ENCODE data around the gene ETV3L.
A peak's percentile ranks its signal among the peaks of the same experiment; 100 is the strongest.

Gene ETV3L

DNA sequence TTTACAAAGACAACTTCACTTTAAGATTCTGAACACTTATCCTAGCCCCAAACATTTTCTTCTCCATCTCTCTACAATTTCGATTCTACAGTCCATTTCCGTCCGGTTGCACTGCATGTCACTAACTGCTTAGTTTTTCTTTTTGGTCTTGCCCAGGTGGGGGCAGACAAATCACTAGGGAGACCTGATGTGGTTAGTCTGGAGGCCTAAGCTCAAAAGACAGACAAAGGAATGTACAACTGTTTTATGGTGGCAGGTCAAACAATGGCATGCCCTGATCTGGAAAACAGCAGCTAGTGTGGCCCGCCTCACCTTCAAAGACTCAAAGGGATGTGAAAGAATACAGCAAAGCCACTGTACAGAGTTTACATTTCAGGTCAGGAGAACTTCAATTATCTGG is 34.8 kb upstream of the ETV3L start:
- in situ Hi-C loops (cut with HindIII; ENCODE audit: low pct_ligation_motif_present, low pct_unique_long_range_greater_than_20kb, low sequenced_read_pairs) = no loop called here
- DNase-seq = no peak

DNA sequence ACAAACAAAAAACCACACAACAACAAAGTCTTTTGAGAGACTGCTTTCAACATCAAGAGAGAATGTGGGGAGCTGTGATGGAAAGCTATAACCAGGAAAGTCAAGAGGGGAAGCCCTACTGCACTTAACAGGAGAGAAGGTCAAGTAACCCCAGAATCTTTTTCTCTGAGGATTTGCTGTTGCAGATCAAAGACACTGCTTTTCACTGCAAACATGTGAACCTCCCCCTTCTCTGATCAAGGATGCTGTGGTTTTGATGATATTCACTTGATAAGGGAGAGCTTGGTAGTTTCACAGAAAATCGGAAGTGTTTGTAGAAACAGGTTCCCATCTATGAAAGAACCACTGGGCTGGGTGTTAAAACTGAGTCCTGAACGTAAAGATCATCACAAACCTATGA is 33.8 kb upstream of the ETV3L start:
- in situ Hi-C loops (cut with HindIII; ENCODE audit: low pct_ligation_motif_present, low pct_unique_long_range_greater_than_20kb, low sequenced_read_pairs) = no loop called here
- no peak for DNase-seq

DNA sequence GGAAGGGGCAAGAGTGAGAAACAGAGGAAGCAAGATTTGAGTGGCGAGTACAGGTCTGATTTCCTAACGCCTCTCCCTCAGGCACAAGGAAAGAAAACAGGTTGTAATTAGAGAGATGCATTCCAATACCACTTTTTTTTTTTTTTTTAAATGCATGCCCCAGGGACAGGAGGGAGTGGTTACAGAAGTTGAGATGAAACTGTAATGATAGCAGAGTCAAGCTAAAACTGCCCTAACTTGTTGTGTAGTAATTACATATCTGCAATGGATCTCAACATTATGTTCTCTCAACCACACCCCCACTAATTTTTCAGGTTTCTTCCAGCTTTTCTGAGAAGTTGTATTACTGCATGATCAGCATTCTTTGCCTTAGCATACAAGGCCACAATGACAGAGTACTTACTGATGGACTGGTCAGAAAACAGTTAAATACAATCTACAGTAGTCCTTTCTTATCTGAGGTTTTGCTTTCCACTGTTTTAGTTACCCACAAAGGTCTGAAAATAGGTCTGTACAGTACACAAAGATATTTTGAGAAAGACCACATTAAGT is 33.1 kb upstream of the ETV3L start:
- in situ Hi-C loops (cut with HindIII; ENCODE audit: low pct_ligation_motif_present, low pct_unique_long_range_greater_than_20kb, low sequenced_read_pairs) = no loop called here
- no peak for DNase-seq

DNA sequence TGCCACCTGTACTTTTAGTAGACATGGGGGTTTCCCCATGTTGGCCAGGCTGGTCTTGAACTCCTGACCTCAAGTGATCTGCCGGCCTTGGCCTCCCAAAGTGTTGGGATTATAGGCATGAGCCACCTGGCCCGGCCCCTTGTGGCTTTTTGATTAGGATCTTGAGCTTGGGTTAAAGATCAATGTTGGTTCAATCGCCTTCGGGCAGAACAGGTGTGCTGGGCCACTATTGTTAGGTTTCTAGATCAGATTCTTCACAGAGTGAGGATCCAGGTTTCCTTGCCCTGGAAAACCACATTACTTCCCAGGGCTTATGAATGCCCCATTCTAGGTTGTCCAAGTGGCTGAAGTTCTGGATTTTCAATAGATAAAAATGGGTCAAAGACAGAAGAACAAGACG is 32.5 kb upstream of the ETV3L start:
- no peak for DNase-seq
- in situ Hi-C loops (cut with HindIII; ENCODE audit: low pct_ligation_motif_present, low pct_unique_long_range_greater_than_20kb, low sequenced_read_pairs) = no loop called here

DNA sequence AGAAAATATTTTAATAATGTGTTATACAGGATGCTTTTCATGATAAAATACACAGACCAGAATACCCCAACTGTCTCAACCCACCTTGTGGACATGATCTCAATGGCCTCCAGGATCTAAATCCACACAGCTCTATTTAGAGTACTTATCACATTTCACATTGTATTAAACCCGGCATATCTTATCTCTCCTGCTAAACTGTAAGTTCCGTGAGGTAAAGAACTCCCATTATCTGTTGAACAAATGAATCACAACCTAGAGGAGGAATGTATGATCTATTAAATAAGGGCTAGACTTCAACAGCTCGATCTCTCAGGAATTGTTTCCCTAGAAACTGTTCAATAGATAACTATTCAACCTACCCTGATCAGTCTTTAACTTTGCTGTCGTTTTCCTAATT is 31.7 kb upstream of the ETV3L start:
- in situ Hi-C loops (cut with HindIII; ENCODE audit: low pct_ligation_motif_present, low pct_unique_long_range_greater_than_20kb, low sequenced_read_pairs) = no loop called here
- no peak for DNase-seq

DNA sequence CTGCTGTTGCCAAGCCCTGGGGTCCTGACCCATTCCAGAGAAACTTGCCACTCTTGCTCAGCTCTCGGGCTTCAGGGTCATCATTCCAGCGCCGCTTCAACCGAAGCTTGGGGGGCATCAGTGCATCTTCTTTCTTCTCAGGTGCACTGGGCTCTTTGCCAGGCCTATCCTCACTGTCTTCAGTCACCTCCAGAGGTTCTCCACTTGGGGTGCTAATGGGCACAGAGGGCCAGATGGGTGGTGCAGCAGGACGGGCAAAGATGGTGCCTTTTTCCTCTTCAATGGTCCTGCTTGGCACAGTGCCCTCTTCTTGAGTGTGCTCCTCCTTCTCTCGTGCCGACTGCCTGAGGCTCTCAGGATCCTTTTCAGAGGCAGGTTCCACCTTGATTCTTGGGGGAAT is 25.2 kb upstream of the ETV3L start:
- in situ Hi-C loops (cut with HindIII; ENCODE audit: low pct_ligation_motif_present, low pct_unique_long_range_greater_than_20kb, low sequenced_read_pairs) = no loop called here
- DNase-seq = peak; percentile 11

DNA sequence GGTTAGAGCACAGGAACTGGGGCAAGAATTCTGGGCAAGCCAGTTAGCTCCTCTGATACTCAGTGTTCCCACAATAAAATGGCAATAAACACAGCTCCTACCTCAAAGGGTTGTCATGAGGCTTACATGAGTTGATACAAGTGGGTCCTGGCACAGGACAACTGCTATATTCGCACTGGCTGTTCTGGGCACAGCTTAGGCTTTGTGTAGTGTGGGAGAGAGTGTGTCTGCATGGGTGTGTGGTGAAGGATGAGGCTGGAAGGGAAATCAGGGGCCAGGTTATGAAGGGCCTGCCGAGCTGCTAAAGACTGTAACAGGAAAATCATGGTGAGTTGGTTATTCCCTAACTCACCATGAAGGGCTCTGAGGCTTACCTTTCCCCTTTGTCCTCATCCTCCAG is 19.8 kb upstream of the ETV3L start:
- in situ Hi-C loops (cut with HindIII; ENCODE audit: low pct_ligation_motif_present, low pct_unique_long_range_greater_than_20kb, low sequenced_read_pairs) = no loop called here
- no peak for DNase-seq

DNA sequence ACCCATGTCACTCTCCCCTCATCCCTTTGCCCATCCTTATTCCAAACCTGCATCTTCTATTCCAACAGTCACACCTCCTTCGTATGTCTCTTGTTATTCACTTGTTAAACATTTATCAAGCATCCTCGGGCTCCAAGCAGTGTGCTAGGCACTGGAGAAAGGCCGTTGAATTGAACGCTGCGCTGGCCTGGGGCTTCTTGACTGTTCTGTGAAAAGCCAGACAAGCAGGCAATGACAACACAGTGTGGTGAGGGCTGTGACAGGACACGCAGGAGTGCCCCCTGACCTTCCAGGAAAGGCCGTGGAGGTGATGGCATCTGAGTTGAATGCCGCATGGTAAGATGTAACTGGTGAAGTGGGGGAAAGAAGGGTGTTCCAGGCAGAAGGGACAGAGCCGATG is 19.4 kb upstream of the ETV3L start:
- in situ Hi-C loops (cut with HindIII; ENCODE audit: low pct_ligation_motif_present, low pct_unique_long_range_greater_than_20kb, low sequenced_read_pairs) = no loop called here
- DNase-seq = no peak

DNA sequence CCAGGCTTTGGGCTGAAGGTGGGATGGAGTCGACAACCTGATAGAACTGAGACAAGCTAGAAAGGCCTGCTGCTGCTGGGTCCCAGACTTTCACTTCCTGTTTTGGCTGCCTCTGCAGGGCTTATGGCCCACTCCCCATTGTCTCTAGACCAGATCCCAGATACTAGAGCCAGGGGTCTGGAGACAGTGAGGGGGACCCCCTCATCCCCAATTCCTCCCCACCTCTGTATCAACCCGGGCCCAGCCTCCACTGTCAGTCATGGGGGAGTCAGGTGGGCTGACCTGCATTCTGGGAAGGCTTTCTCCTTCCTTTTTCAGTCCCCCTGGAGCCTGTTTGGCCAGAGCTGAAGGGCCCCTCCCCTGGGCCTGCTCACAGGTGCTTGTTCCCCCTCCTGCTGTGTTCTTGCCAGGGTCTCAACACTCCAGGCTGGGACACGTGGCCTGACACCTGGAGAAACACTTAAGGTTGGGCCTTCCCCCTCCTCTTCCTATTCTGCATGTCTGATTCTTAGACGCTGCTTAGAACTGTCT is 18.0 kb upstream of the ETV3L start:
- no peak for DNase-seq
- in situ Hi-C loops (cut with HindIII; ENCODE audit: low pct_ligation_motif_present, low pct_unique_long_range_greater_than_20kb, low sequenced_read_pairs) = no loop called here

DNA sequence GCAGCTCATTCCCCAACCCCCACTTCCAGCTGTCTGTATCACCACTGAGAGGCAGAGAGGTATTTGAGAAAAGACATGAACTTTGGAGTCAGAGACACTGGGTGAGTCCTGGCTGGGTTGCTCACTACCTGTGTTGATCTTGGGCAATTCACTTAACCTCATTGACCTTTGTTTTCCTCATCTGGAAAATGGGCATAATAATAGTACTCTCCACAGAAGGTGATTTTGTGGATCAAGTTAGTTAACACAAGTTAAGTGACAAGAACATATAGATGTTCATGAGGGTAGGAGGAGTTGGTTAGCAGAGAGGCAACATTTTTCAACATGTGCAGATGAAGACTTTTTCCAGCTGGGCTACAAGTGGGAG is 17.1 kb upstream of the ETV3L start:
- no peak for DNase-seq
- in situ Hi-C loops (cut with HindIII; ENCODE audit: low pct_ligation_motif_present, low pct_unique_long_range_greater_than_20kb, low sequenced_read_pairs) = no loop called here

DNA sequence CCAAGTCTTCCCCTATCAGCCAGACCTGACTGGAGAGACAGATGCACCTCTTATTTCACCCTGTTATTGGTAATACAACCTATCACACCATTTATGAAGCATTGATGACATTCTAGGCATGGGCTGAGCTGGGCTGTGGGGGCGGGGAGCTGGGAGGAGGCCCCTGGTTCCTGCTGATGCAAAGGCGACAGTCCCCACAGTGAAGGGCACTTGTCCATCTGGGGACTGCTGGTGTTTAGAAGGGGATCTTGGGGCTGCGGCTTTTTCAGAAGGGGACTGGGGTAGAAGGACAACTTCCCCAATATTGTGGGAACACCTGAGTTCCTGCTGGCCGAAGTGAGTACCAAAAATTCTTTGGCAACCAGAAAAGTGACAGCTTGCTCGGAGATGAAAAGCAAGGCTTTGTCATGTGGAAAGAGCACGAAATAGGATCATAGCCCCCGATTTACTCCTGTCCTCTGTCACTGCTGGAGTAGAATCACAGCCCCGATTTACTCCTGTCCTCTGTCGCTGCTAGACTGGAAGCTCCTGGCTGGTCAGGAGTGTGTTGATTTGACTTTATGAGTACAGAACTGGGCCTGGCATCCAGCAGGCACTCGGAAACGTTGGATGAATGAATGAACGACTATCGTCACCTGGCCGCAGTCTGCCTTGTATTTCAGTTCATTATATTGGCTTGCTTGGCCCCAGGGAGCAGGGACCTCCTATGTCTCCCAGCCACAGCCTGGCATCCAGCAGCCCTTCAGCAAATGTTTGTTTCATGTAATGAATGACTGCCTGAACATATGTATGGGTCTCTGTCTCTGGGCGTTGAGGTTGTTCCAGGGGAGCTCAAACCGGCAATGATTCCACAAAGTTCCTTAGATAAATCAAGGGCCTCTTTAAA is 16.5 kb upstream of the ETV3L start:
- in situ Hi-C loops (cut with HindIII; ENCODE audit: low pct_ligation_motif_present, low pct_unique_long_range_greater_than_20kb, low sequenced_read_pairs) = no loop called here
- no peak for DNase-seq

DNA sequence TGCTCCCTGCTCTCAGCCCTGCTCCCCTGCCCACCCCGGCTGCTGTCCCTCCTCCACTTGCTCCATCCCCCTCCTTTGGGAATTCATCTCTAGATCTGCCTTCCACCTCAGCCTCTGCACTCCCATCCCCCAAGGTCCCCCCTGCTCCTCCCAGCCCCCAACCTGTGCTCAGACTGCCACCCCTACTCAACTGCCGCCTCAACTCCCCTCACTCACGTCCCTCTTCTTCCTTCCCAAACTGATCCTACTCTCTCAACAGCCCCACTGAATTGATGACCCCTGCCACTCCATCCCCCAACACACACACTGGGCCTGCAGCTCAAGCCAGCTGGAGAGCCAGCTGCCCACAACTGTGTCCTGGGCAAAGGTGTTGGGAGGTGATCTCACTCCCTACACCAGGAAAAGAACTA is 15.8 kb upstream of the ETV3L start:
- DNase-seq = no peak
- in situ Hi-C loops (cut with HindIII; ENCODE audit: low pct_ligation_motif_present, low pct_unique_long_range_greater_than_20kb, low sequenced_read_pairs) = no loop called here

DNA sequence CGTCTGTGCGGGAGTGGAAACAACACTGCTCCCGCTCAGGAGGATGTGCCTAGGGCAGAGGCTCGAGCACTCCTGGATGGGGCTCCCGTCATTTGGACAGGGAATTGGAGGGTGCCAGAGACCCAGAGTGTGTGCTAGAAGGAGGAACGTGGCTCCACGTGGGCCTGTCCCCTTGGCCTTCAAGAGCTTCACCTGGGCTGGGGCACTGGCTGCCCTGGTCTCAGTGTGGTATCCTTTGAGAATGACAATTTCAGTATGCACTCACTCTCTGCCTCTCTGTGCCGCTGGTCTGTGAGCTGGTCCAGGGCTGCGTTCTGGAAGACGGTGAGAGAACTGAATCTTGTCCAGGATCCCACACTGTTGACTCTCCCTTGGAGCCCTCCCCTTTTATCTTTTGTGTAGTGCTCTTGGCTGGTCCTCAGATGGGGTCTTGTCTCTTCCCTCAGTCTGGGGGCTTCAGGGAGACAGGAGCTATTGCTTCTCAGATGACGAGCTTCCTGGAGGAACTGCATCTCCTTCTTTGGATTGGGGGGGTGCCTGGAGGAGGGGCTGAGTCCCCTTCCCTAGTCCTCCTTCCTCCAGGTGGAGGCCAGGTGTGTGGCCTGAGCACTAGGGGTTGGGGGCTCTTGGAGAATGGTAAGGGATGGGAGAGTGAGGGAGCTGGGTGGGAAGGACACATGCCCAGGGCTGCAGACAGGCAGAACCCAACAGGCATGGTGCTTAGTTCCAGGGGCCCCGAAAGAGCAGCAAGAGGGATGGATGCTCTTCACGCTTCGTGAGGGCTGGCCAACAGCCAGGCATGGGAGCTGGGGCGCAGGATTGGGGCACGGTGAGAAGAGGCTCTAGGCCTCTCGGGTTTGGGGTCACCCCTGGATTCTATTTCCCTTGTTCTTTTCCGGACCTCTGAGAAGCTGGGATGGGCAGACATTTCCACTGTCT is 14.8 kb upstream of the ETV3L start:
- in situ Hi-C loops (cut with HindIII; ENCODE audit: low pct_ligation_motif_present, low pct_unique_long_range_greater_than_20kb, low sequenced_read_pairs) = no loop called here

DNA sequence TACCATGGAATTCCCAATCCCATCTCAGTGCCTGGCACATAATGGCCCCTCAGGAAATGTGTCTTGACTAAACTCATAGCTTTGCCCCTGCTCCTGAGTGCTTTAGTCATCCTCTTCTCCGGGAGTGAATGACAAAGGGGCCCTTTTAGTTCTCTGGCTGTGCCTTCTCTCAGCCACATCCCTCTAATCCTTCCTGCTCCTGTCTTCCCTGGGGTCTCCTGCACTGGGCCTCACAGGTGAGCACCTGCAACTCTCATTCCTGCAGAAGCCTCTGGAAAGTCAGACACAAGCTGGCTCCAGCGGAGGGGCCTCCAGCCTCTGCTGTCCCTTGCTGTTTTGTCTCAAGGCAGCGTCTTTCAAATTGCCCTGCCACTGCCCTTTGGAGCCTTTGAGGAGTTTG is 14.0 kb upstream of the ETV3L start:
- no peak for DNase-seq

More for the DNA sequence above, 14.8 kb upstream of the ETV3L start:
- no peak for DNase-seq

DNA sequence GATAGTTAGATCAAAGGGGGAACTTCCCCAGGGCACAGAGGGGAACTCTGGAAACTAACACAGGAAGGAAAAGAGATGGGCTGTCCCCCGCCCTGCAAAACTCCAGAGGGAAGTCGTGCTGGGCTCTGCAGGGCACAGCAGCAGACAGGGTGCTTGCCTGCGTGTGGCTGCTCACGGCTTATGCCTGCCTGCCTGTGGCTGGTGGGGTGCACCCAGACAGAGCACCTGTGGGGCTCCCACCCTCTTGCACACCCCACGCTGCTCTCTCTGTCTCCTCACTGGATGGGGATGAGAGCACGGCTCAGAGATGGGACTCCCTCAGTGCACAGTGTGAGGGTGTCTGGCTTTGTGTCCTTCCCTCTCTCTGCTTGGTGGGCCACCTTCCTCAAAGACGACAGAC is 13.5 kb upstream of the ETV3L start:
- in situ Hi-C loops (cut with HindIII; ENCODE audit: low pct_ligation_motif_present, low pct_unique_long_range_greater_than_20kb, low sequenced_read_pairs) = no loop called here
- DNase-seq = no peak

More for the DNA sequence above, 14.0 kb upstream of the ETV3L start:
- in situ Hi-C loops (cut with HindIII; ENCODE audit: low pct_ligation_motif_present, low pct_unique_long_range_greater_than_20kb, low sequenced_read_pairs) = no loop called here

DNA sequence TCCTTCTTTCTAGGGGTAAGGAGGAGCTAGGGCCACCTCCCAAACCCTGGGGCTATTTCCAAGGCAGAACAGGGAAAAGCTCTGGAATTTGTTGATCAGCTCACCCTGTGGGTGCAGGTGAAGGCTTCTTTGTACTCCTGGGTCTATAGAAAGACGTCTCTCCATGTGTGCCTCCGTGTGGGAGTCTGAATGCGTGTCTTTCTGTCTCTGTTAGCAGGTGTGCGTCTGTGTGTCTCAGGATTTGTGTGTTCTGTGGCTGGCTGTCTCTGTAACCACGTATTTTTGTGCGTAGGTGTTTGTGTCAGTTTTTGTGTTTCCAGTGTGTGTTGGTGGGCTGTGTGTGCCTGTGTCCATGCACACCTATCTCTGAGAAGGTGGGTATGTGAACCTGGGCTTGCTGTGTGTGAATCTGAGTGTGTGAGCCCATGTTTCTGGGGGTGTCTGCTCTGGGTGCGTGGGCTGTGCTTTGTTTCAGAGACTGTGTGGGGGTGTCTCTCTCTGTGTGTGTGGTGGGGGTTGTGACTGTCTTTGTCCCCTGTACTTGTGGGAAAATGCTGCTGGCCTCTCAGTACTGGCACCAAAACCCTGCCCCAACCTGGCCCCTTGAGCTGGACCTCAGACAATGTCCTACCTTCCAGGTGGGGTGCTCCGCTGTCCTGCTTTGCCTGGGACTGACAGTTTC is 12.7 kb upstream of the ETV3L start:
- no peak for DNase-seq
- in situ Hi-C loops (cut with HindIII; ENCODE audit: low pct_ligation_motif_present, low pct_unique_long_range_greater_than_20kb, low sequenced_read_pairs) = no loop called here

DNA sequence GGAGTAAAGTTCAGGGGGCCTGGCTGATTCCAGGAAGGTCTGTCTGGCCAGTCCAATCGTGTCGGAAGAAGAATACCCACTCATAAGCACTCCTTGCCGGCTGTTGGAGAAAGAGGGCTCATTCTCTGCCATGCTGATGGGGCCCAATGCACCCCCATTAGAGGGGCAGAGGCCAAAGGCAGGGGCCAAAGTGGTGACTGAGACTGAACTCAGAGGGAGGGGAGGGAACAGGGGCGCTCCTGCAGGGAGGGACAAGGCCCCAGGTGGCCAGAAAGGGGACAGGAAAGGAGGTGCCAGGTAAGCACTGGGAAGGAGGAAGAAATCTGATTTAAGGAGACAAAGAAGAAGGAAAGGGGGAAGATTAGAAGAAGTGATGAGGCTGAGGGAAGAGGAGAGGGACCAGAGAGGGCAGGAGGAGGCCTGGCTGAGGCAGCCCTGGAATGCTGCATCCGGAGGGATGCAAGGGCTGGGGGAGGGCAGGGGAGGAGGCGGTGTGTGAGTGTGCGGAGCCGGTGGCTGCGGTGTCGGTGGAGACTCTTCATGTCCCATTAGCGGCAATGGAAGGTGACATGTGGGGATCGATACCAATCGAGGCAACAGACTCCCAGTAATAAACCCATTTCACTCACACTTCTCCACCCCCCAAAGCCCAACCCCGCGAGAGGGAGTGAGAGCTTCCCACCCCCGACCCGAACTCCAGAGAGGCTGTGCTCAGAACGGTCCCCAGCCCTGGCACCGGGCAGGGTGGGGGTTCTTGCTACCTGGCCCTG is 12.0 kb upstream of the ETV3L start:
- no peak for DNase-seq
- in situ Hi-C loops (cut with HindIII; ENCODE audit: low pct_ligation_motif_present, low pct_unique_long_range_greater_than_20kb, low sequenced_read_pairs) = no loop called here

DNA sequence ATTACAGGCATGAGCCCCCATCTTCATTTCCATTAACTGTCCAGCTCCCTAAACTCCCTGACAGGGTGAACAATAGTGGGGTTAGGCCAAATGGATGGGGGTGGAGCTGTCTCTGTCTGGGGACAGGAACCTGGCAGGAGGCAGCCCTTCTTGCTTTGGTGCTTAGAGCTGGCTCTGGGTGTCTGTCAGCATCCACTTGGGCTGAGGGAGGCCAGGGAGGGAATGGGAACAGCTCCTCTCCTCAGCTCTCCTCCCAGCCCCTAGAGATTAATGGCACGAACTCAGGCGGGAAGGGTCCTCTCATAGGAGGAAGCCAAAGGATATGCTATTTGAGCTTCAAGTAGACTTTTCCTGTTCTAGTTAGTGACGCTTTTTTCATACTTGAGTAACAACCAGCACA is 11.1 kb upstream of the ETV3L start:
- no peak for DNase-seq
- in situ Hi-C loops (cut with HindIII; ENCODE audit: low pct_ligation_motif_present, low pct_unique_long_range_greater_than_20kb, low sequenced_read_pairs) = no loop called here

All from ACHN (cell line).